ENCODE measurements around the gene OXCT2. TPM values are rescaled to one million over a fixed set of nuclear protein-coding genes. Genes with fewer than 3 reads are reported as not detected.

OXCT2 gene
- total and polyA plus RNA-seq, 4 donors: 0.11 to 0.47 (median 0.15) TPM

DNA sequence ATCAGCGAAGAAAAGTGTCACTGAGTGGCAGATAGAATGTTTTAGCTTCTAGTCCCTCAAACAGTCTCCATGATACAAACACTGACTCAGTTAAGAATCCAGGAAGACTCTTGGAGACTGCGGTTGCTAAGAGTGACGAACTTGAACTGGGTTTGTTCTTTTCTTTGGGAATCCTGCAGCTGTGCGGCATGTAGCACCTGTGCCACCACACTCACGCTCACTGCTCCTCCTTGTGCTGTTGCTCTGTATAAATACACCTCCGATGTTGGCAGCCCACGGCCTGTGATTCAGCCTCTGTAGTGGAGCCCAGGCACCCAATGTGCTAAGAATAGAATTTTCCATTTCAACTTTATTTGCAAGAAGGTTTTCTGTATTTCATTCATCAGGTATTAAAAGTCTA is 38.0 kb downstream of the OXCT2 start (continued):
- no peak for TF ChIP-seq EGR1 (IDR thresholded peaks at IDR 0.05; ENCODE audit: low read depth in 2 of 2)

DNA sequence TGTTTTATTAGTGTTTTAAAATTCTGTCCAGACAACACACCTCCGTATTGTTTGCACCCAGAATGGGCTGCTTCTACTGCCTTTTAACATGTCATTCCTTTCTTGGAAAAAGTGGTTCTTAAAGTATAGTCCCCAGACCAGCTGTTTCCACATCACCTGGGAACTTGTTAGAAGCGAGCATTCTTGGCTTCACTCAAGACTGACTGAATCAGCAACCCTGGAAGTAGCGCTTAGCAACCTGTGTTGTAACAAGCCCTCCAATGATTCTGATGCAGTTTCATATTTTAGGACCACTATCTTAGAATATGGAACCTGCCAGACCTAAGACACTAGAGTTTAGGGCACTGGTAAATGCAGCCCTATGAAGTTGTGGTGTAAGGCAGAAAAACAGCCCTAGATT is 38.4 kb downstream of the OXCT2 start:
- Histone ChIP-seq H3K4me3 (ENCODE audit: low read depth in 1 of 3, low read length in 3 of 3) (no peak overlapping the region), H3K4me1 (ENCODE audit: control insufficient read depth in 4 of 4, insufficient read depth in 4 of 4, low read length in 3 of 4) (no peaks in the 10 kb centered on the region), H3K27ac (ENCODE audit: low read depth in 1 of 2, low read length in 2 of 2) (no peak overlapping the region), H3K36me3 (ENCODE audit: control insufficient read depth in 4 of 4, insufficient read depth in 3 of 4, low read depth in 1 of 4, low read length in 3 of 4) (no peaks in the 10 kb centered on the region), H3K27me3 (ENCODE audit: control insufficient read depth in 4 of 4, insufficient read depth in 4 of 4, low read length in 3 of 4) (peaks cover 0 to 10% (median 1%) of the 10 kb centered on the region in 4 donors), H3K9me3 (ENCODE audit: control insufficient read depth in 4 of 4, low read length in 3 of 4) (no peaks in the 10 kb centered on the region), H3K9ac (ENCODE audit: low read depth in 1 of 2, low read length in 2 of 2) (no peak overlapping the region)
- TF ChIP-seq YY1 (IDR thresholded peaks at IDR 0.05): no peak
- TF ChIP-seq GABPA (IDR thresholded peaks at IDR 0.05 in 1 of 2, conservative IDR thresholded peaks at IDR 0.05 in 1 of 2): no peak
- no peak for TF ChIP-seq HNF4A (conservative IDR thresholded peaks at IDR 0.05)
- TF ChIP-seq SP1 (IDR thresholded peaks at IDR 0.05): no peak
- TF ChIP-seq, protein P1, sequence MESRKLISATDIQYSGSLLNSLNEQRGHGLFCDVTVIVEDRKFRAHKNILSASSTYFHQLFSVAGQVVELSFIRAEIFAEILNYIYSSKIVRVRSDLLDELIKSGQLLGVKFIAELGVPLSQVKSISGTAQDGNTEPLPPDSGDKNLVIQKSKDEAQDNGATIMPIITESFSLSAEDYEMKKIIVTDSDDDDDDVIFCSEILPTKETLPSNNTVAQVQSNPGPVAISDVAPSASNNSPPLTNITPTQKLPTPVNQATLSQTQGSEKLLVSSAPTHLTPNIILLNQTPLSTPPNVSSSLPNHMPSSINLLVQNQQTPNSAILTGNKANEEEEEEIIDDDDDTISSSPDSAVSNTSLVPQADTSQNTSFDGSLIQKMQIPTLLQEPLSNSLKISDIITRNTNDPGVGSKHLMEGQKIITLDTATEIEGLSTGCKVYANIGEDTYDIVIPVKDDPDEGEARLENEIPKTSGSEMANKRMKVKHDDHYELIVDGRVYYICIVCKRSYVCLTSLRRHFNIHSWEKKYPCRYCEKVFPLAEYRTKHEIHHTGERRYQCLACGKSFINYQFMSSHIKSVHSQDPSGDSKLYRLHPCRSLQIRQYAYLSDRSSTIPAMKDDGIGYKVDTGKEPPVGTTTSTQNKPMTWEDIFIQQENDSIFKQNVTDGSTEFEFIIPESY (IDR thresholded peaks at IDR 0.05): no peak
- TF ChIP-seq, protein P2, sequence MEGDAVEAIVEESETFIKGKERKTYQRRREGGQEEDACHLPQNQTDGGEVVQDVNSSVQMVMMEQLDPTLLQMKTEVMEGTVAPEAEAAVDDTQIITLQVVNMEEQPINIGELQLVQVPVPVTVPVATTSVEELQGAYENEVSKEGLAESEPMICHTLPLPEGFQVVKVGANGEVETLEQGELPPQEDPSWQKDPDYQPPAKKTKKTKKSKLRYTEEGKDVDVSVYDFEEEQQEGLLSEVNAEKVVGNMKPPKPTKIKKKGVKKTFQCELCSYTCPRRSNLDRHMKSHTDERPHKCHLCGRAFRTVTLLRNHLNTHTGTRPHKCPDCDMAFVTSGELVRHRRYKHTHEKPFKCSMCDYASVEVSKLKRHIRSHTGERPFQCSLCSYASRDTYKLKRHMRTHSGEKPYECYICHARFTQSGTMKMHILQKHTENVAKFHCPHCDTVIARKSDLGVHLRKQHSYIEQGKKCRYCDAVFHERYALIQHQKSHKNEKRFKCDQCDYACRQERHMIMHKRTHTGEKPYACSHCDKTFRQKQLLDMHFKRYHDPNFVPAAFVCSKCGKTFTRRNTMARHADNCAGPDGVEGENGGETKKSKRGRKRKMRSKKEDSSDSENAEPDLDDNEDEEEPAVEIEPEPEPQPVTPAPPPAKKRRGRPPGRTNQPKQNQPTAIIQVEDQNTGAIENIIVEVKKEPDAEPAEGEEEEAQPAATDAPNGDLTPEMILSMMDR (IDR thresholded peaks at IDR 0.05; ENCODE audit: low read depth, low read length, missing input control): no peak
- no peak for TF ChIP-seq NR2F2 (IDR thresholded peaks at IDR 0.05)
- no peak for TF ChIP-seq RXRA (IDR thresholded peaks at IDR 0.05)
- no peak for TF ChIP-seq FOXA1 (IDR thresholded peaks at IDR 0.05)
- DNase-seq (ENCODE audit: low spot score): no peak
- 65% methylated on average over 3 of the region's 3 CpGs for whole genome bisulfite sequencing

DNA sequence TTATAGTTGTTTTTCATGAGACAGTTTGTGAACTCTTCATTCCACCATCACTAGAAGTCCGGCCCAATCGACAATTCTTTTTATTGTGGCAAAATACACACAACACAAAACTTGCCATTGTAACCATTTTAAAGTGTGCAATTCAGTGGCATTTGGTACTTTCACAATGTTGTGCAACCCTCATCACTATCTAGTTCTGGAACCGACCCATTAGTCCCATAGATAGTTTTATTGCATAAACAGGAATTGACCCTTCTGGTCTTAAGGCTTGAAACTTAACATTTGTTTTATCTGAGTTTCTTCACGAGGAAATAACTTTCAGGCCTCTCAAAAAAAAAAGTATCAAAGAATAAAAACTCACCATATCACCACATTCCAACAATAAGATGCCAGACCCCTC is 41.3 kb downstream of the OXCT2 start:
- Histone ChIP-seq H3K4me3 (ENCODE audit: low read depth in 1 of 3, low read length in 3 of 3) (no peak overlapping the region), H3K27me3 (ENCODE audit: control insufficient read depth in 4 of 4, insufficient read depth in 4 of 4, low read length in 3 of 4) (peaks cover 0 to 10% (median 4%) of the 10 kb centered on the region in 4 donors), H3K9me3 (ENCODE audit: control insufficient read depth in 4 of 4, low read length in 3 of 4) (no peaks in the 10 kb centered on the region), H3K4me1 (ENCODE audit: control insufficient read depth in 4 of 4, insufficient read depth in 4 of 4, low read length in 3 of 4) (no peaks in the 10 kb centered on the region), H3K27ac (ENCODE audit: low read depth in 1 of 2, low read length in 2 of 2) (no peak overlapping the region), H3K36me3 (ENCODE audit: control insufficient read depth in 4 of 4, insufficient read depth in 3 of 4, low read depth in 1 of 4, low read length in 3 of 4) (no peaks in the 10 kb centered on the region), H3K9ac (ENCODE audit: low read depth in 1 of 2, low read length in 2 of 2) (no peak overlapping the region)
- 48% methylated on average over 4 of the region's 4 CpGs for WGBS
- no peak for DNase-seq (ENCODE audit: low spot score)
- TF ChIP-seq RXRA (IDR thresholded peaks at IDR 0.05) (no peak), HNF4G (IDR thresholded peaks at IDR 0.05) (no peak), YY1 (IDR thresholded peaks at IDR 0.05) (no peak), HNF4A (conservative IDR thresholded peaks at IDR 0.05) (no peak), RAD21 (IDR thresholded peaks at IDR 0.05) (no peak), FOXA2 (IDR thresholded peaks at IDR 0.05) (no peak), NR2F2 (IDR thresholded peaks at IDR 0.05) (no peak), EGR1 (IDR thresholded peaks at IDR 0.05; ENCODE audit: low read depth in 2 of 2) (no peak), TAF1 (conservative IDR thresholded peaks at IDR 0.05) (no peak), FOXA1 (IDR thresholded peaks at IDR 0.05) (no peak), JUND (IDR thresholded peaks at IDR 0.05) (no peak), SP1 (IDR thresholded peaks at IDR 0.05) (no peak), GABPA (IDR thresholded peaks at IDR 0.05 in 1 of 2, conservative IDR thresholded peaks at IDR 0.05 in 1 of 2) (no peak)
- TF ChIP-seq, protein P2 (IDR thresholded peaks at IDR 0.05; ENCODE audit: low read depth, low read length, missing input control): no peak
- TF ChIP-seq, protein P1 (IDR thresholded peaks at IDR 0.05): no peak
- TF ChIP-seq, protein P3, sequence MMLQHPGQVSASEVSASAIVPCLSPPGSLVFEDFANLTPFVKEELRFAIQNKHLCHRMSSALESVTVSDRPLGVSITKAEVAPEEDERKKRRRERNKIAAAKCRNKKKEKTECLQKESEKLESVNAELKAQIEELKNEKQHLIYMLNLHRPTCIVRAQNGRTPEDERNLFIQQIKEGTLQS (IDR thresholded peaks at IDR 0.05): no peak
- TF ChIP-seq, protein P4, sequence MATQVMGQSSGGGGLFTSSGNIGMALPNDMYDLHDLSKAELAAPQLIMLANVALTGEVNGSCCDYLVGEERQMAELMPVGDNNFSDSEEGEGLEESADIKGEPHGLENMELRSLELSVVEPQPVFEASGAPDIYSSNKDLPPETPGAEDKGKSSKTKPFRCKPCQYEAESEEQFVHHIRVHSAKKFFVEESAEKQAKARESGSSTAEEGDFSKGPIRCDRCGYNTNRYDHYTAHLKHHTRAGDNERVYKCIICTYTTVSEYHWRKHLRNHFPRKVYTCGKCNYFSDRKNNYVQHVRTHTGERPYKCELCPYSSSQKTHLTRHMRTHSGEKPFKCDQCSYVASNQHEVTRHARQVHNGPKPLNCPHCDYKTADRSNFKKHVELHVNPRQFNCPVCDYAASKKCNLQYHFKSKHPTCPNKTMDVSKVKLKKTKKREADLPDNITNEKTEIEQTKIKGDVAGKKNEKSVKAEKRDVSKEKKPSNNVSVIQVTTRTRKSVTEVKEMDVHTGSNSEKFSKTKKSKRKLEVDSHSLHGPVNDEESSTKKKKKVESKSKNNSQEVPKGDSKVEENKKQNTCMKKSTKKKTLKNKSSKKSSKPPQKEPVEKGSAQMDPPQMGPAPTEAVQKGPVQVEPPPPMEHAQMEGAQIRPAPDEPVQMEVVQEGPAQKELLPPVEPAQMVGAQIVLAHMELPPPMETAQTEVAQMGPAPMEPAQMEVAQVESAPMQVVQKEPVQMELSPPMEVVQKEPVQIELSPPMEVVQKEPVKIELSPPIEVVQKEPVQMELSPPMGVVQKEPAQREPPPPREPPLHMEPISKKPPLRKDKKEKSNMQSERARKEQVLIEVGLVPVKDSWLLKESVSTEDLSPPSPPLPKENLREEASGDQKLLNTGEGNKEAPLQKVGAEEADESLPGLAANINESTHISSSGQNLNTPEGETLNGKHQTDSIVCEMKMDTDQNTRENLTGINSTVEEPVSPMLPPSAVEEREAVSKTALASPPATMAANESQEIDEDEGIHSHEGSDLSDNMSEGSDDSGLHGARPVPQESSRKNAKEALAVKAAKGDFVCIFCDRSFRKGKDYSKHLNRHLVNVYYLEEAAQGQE (IDR thresholded peaks at IDR 0.05): no peak
- TF ChIP-seq, protein P5, sequence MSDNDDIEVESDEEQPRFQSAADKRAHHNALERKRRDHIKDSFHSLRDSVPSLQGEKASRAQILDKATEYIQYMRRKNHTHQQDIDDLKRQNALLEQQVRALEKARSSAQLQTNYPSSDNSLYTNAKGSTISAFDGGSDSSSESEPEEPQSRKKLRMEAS (IDR thresholded peaks at IDR 0.05): no peak
